ENCODE measurements around the gene TNFRSF18. TPM values are rescaled to one million over a fixed set of nuclear protein-coding genes. Genes with fewer than 3 reads are reported as not detected.
A peak's percentile ranks its signal among the peaks of the same experiment; 100 is the strongest.

TNFRSF18 gene
- total RNA-seq, 2 experiments from 2014 or later, result 375 to 387 TPM

- ChIA-PET POLR2A (no interaction called here), CTCF (interaction anchor here (1.1 kb wide), 1 partner anchor 53 kb away, joined by 3 read pairs; no protein-coding TSS in a partner anchor)
- intact Hi-C loops (cut with micrococcal nuclease), result no loop called here
- peaks cover 4% of the 10 kb centered on the region for H3K27me3 Mint-ChIP-seq
- H3K4me3 Mint-ChIP-seq, result no peak overlapping the region
- no peaks in the 10 kb centered on the region for H3K9me3 Mint-ChIP-seq
- H3K36me3 Mint-ChIP-seq, result no peaks in the 10 kb centered on the region
- no peak overlapping the region for H3K27ac Mint-ChIP-seq
- DNase-seq, result no peak
- H3K4me1 Mint-ChIP-seq (ENCODE audit: low read depth), result peaks cover 12% of the 10 kb centered on the region
Measured at GRCh38 chr1:1175221-1176062, 30.9 kb downstream of the TNFRSF18 start.

GRCh38 chr1:1173793-1174415, 32.5 kb downstream of the TNFRSF18 start, which contains the start of gene TTLL10:
Gene TTLL10, plus strand, starts transcription at chr1:1173880. Its CDS starts 5,336 bp downstream, at chr1:1179216.
- Mint-ChIP-seq H3K27ac (no peak within 1 kb of the TSS), H3K9me3 (no peaks in the 10 kb centered on the region), H3K27me3 (peaks cover 10% of the 10 kb centered on the region), H3K4me3 (no peak within 1 kb of the TSS), H3K36me3 (no peaks in the 10 kb centered on the region), H3K4me1 (ENCODE audit: low read depth) (peaks cover 12% of the 10 kb centered on the region)
- intact Hi-C loops (cut with micrococcal nuclease), result loop anchor here (5.0 kb wide), 1 partner anchor 108 kb away; the partner anchor contains the start of gene SCNN1D
- peak; percentile 59 for DNase-seq
- CTCF ChIA-PET, result interaction anchor here (0.8 kb wide), 1 partner anchor 51 kb away, joined by 3 read pairs; no protein-coding TSS in a partner anchor
- POLR2A ChIA-PET, result interaction anchor here (0.6 to 1.3 kb wide), 2 partner anchors 70 to 161 kb away, joined by 3 to 5 read pairs; partner anchors contain the start of gene ISG15

- Mint-ChIP-seq H3K36me3 (no peaks in the 10 kb centered on the region), H3K4me1 (ENCODE audit: low read depth) (peaks cover 12% of the 10 kb centered on the region), H3K27me3 (peaks cover 10% of the 10 kb centered on the region), H3K4me3 (no peak overlapping the region), H3K27ac (no peak overlapping the region), H3K9me3 (no peaks in the 10 kb centered on the region)
- intact Hi-C loops (cut with micrococcal nuclease), result loop anchor here (5.0 kb wide), 1 partner anchor 109 kb away; the partner anchor contains the start of gene SCNN1D
- ChIA-PET POLR2A (interaction anchor here (1.3 kb wide), 1 partner anchor 160 kb away, joined by 3 read pairs; the partner anchor contains the start of gene ISG15), CTCF (interaction anchor here (0.8 kb wide), 1 partner anchor 51 kb away, joined by 3 read pairs; no protein-coding TSS in a partner anchor)
- no peak for DNase-seq
Measured at GRCh38 chr1:1173061-1173792, 33.2 kb downstream of the TNFRSF18 start.

- intact Hi-C loops (cut with micrococcal nuclease), result loop anchor here (5.0 kb wide), 1 partner anchor 111 kb away; the partner anchor contains the start of gene SCNN1D
- Mint-ChIP-seq H3K4me3 (no peak overlapping the region), H3K9me3 (no peaks in the 10 kb centered on the region), H3K27ac (no peak overlapping the region), H3K36me3 (no peaks in the 10 kb centered on the region), H3K4me1 (ENCODE audit: low read depth) (peaks cover 12% of the 10 kb centered on the region), H3K27me3 (peaks cover 10% of the 10 kb centered on the region)
- DNase-seq, result peak; percentile 51
- ChIA-PET POLR2A (interaction anchor here (0.5 kb wide), 1 partner anchor 80 kb away, joined by 3 read pairs; no protein-coding TSS in a partner anchor), CTCF (no interaction called here)
Measured at GRCh38 chr1:1171546-1172340, 34.6 kb downstream of the TNFRSF18 start.

GRCh38 chr1:1171161-1171545, 35.2 kb downstream of the TNFRSF18 start:
- Mint-ChIP-seq H3K9me3 (no peaks in the 10 kb centered on the region), H3K27ac (no peak overlapping the region), H3K4me1 (ENCODE audit: low read depth) (peaks cover 12% of the 10 kb centered on the region), H3K36me3 (no peaks in the 10 kb centered on the region), H3K4me3 (no peak overlapping the region), H3K27me3 (peaks cover 10% of the 10 kb centered on the region)
- ChIA-PET CTCF (no interaction called here), POLR2A (no interaction called here)
- intact Hi-C loops (cut with micrococcal nuclease), result loop anchor here (5.0 kb wide), 1 partner anchor 111 kb away; the partner anchor contains the start of gene SCNN1D
- no peak for DNase-seq

- DNase-seq, result no peak
- intact Hi-C loops (cut with micrococcal nuclease), result loop anchor here (5.0 kb wide), 1 partner anchor 112 kb away; the partner anchor contains the start of gene SCNN1D
- Mint-ChIP-seq H3K4me1 (ENCODE audit: low read depth) (peaks cover 12% of the 10 kb centered on the region), H3K27ac (no peak overlapping the region), H3K36me3 (no peaks in the 10 kb centered on the region), H3K9me3 (no peaks in the 10 kb centered on the region), H3K27me3 (peaks cover 12% of the 10 kb centered on the region), H3K4me3 (no peak overlapping the region)
- ChIA-PET POLR2A (no interaction called here), CTCF (no interaction called here)
Measured at GRCh38 chr1:1170215-1171091, 35.9 kb downstream of the TNFRSF18 start.

GRCh38 chr1:1169429-1170214, 36.8 kb downstream of the TNFRSF18 start:
- CTCF ChIA-PET, result interaction anchor here (0.9 kb wide), 1 partner anchor 47 kb away, joined by 3 read pairs; no protein-coding TSS in a partner anchor
- Mint-ChIP-seq H3K27ac (no peak overlapping the region), H3K4me1 (ENCODE audit: low read depth) (peaks cover 12% of the 10 kb centered on the region), H3K4me3 (no peak overlapping the region), H3K9me3 (no peaks in the 10 kb centered on the region), H3K36me3 (no peaks in the 10 kb centered on the region), H3K27me3 (peaks cover 12% of the 10 kb centered on the region)
- intact Hi-C loops (cut with micrococcal nuclease), result loop anchor here (5.0 kb wide), 1 partner anchor 113 kb away; the partner anchor contains the start of gene SCNN1D
- DNase-seq, result no peak
- POLR2A ChIA-PET, result no interaction called here

GRCh38 chr1:1168451-1169411, 37.7 kb downstream of the TNFRSF18 start:
- Mint-ChIP-seq H3K9me3 (no peaks in the 10 kb centered on the region), H3K36me3 (no peaks in the 10 kb centered on the region), H3K4me3 (no peak overlapping the region), H3K27ac (no peak overlapping the region), H3K27me3 (peaks cover 15% of the 10 kb centered on the region), H3K4me1 (ENCODE audit: low read depth) (peaks cover 12% of the 10 kb centered on the region)
- CTCF ChIA-PET, result interaction anchor here (0.9 kb wide), 1 partner anchor 46 kb away, joined by 3 read pairs; no protein-coding TSS in a partner anchor
- POLR2A ChIA-PET, result no interaction called here
- DNase-seq, result no peak
- intact Hi-C loops (cut with micrococcal nuclease), result no loop called here

- H3K4me1 Mint-ChIP-seq (ENCODE audit: low read depth), result peaks cover 8% of the 10 kb centered on the region
- no peak for DNase-seq
- CTCF ChIA-PET, result no interaction called here
- intact Hi-C loops (cut with micrococcal nuclease), result no loop called here
- H3K9me3 Mint-ChIP-seq, result no peaks in the 10 kb centered on the region
- no peaks in the 10 kb centered on the region for H3K36me3 Mint-ChIP-seq
- H3K4me3 Mint-ChIP-seq, result no peak overlapping the region
- no peak overlapping the region for H3K27ac Mint-ChIP-seq
- H3K27me3 Mint-ChIP-seq, result peaks cover 15% of the 10 kb centered on the region
- POLR2A ChIA-PET, result no interaction called here
Measured at GRCh38 chr1:1167841-1168450, 38.4 kb downstream of the TNFRSF18 start.

Measured in activated CD4-positive, alpha-beta memory T cell treated with anti-CD3 and anti-CD28 coated beads for 36 hours (primary cell).